Hepatocyte (in vitro differentiated cells): ENCODE data around the gene KNDC1. TPM values are rescaled to one million over a fixed set of nuclear protein-coding genes. Genes with fewer than 3 reads are reported as not detected.

ENCODE experiments used
- DNase-seq: peaks from one replicate; pipeline ENCODE4 v3.0.0-alpha.2; 2016; ENCODE audit warnings: low spot score
- H2AFZ ChIP-seq: fragments of 200-600 bp; sonication (generic); 2 replicates; pipeline ENCODE4 v1.6.0; 2016; ENCODE audit warnings: antibody characterized with exemption, mild to moderate bottlenecking
- H3K27ac ChIP-seq: fragments of 200-600 bp; sonication (generic); 2 replicates; pipeline ENCODE4 v1.5.1; 2016; ENCODE audit warnings: mild to moderate bottlenecking
- H3K27me3 ChIP-seq: fragments of 200-600 bp; sonication (generic); 2 replicates; pipeline ENCODE4 v1.6.1; 2016
- H3K36me3 ChIP-seq: fragments of 200-600 bp; sonication (generic); replicated peaks from 2 replicates; pipeline ENCODE4 v1.5.1; 2016; ENCODE audit warnings: low read depth; ENCODE audit not compliant: insufficient read depth
- H3K4me1 ChIP-seq: fragments of 200-600 bp; sonication (generic); 2 replicates; pipeline ENCODE4 v1.5.1; 2016; ENCODE audit warnings: mild to moderate bottlenecking, moderate library complexity; ENCODE audit not compliant: insufficient read depth
- H3K4me2 ChIP-seq: fragments of 200-600 bp; sonication (generic); 2 replicates; pipeline ENCODE4 v1.6.0; 2016
- H3K4me3 ChIP-seq: fragments of 200-600 bp; sonication (generic); 2 replicates; pipeline ENCODE4 v1.5.1; 2016; ENCODE audit warnings: mild to moderate bottlenecking
- H3K79me2 ChIP-seq: fragments of 200-600 bp; sonication (generic); 2 replicates; pipeline ENCODE4 v1.6.0; 2017; ENCODE audit warnings: mild to moderate bottlenecking
- H3K9me2 ChIP-seq: fragments of 200-600 bp; sonication (generic); replicated peaks from 2 replicates; pipeline ENCODE4 v1.6.0; 2017; ENCODE audit warnings: mild to moderate bottlenecking; ENCODE audit not compliant: insufficient read depth
- H3K9me3 ChIP-seq: fragments of 200-600 bp; sonication (generic); 2 replicates; pipeline ENCODE4 v1.5.1; 2016; ENCODE audit warnings: low read depth, mild to moderate bottlenecking
- H4K20me1 ChIP-seq: fragments of 200-600 bp; sonication (generic); 2 replicates; pipeline ENCODE4 v1.6.0; 2016; ENCODE audit warnings: mild to moderate bottlenecking; ENCODE audit not compliant: insufficient read depth, poor library complexity, severe bottlenecking
- EZH2 ChIP-seq: fragments of 200-600 bp; sonication (generic); IDR thresholded peaks from 2 replicates; pipeline ENCODE4 v1.6.1; 2016; ENCODE audit warnings: antibody characterized with exemption, mild to moderate bottlenecking, borderline replicate concordance
- EZH2phosphoT487 ChIP-seq: fragments of 200-600 bp; sonication (generic); IDR thresholded peaks from one replicate; pipeline ENCODE4 v1.6.1; 2018; ENCODE audit warnings: antibody characterized with exemption, mild to moderate bottlenecking, low read depth, moderate library complexity; ENCODE audit not compliant: unreplicated experiment, severe bottlenecking
- WGBS: methylation state at CpG from one replicate; pipeline ENCODE4 v1.1.6; 2016; ENCODE audit warnings: low lambda C conversion rate; ENCODE audit errors: missing lambda C conversion rate; 5-methylcytosine and 5-hydroxymethylcytosine counted together
- polyA plus RNA-seq: library from polyadenylated mRNA; unstranded; fragments of >200 nt; fragmentation: Nextera tagmentation; extraction: Ambion mirVana; gene quantifications from 2 replicates; pipeline ENCODE4 v1.2.1, GENCODE V29; 2016
- total RNA-seq: library from RNA; depleted of rRNA; stranded (reverse); fragments of >200 nt; gene quantifications from 2 replicates; pipeline ENCODE4 v1.2.3, GENCODE V29; 2014
- TF ChIP-seq, protein P1 (sequence below): fragments of 200-600 bp; sonication (generic); IDR thresholded peaks from 2 replicates; pipeline ENCODE4 v1.5.1; 2016; ENCODE audit warnings: antibody characterized with exemption, mild to moderate bottlenecking; ENCODE audit not compliant: poor library complexity

KNDC1 gene
- total and polyA plus RNA-seq, 2 experiments from 2014 or later = 3.8 to 4.3 TPM

- TF ChIP-seq, protein P1, sequence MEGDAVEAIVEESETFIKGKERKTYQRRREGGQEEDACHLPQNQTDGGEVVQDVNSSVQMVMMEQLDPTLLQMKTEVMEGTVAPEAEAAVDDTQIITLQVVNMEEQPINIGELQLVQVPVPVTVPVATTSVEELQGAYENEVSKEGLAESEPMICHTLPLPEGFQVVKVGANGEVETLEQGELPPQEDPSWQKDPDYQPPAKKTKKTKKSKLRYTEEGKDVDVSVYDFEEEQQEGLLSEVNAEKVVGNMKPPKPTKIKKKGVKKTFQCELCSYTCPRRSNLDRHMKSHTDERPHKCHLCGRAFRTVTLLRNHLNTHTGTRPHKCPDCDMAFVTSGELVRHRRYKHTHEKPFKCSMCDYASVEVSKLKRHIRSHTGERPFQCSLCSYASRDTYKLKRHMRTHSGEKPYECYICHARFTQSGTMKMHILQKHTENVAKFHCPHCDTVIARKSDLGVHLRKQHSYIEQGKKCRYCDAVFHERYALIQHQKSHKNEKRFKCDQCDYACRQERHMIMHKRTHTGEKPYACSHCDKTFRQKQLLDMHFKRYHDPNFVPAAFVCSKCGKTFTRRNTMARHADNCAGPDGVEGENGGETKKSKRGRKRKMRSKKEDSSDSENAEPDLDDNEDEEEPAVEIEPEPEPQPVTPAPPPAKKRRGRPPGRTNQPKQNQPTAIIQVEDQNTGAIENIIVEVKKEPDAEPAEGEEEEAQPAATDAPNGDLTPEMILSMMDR = no peak
- no peak for TF ChIP-seq EZH2phosphoT487
- no peak for TF ChIP-seq EZH2
- H4K20me1 ChIP-seq = no peaks in the 10 kb centered on the region
- no peak overlapping the region for H3K4me2 ChIP-seq
- WGBS = 92% methylated on average over 33 of the region's 33 CpGs
- H2AFZ ChIP-seq = no peak overlapping the region
- H3K4me3 ChIP-seq = no peak overlapping the region
- no peak overlapping the region for H3K27ac ChIP-seq
- no peaks in the 10 kb centered on the region for H3K79me2 ChIP-seq
- no peaks in the 10 kb centered on the region for H3K9me2 ChIP-seq
- no peaks in the 10 kb centered on the region for H3K36me3 ChIP-seq
- no peak for DNase-seq
- H3K4me1 ChIP-seq = peaks cover 2% of the 10 kb centered on the region
- H3K27me3 ChIP-seq = peaks cover 3% of the 10 kb centered on the region
- no peaks in the 10 kb centered on the region for H3K9me3 ChIP-seq
These were observed 37.7 kb upstream of the KNDC1 start for GRCh38 chr10:133122171-133122935.

DNA sequence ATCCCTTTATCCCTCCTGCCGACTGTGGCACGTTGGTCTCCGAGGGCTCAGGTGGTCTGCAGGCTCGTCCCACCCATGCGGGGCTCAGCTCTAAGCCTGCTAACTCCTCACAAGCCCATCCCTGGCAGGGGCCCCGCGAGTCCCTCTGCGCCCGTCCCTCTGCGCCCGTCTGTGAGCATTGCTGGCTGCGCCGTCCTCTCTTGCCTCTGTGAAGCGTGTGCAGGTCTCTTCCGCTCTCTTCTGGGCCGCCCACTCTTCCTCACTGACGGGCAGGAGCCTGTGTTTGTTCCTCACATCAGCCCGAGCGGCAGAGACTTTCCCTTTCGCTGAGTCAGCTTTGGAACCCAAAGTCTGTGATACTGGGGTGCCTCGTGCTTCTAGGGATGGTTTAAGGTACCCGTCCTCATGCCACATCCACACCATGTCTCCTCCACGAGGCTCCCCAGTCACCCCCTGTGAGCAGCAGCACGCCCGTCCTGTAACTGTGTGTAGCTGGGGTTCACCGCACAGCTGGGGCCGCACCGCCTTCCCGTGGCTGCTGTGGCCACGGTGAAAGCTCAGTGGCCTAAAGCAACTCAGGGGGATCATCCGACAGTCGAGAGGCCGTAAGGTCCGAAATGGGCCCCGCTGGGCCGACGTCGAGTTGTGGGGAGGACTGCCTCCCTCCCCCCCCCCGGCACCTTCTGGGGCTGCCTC, 36.8 kb upstream of the KNDC1 start:
- TF ChIP-seq EZH2phosphoT487 = no peak
- TF ChIP-seq, protein P1 = no peak
- TF ChIP-seq EZH2 = no peak
- no peaks in the 10 kb centered on the region for H3K9me2 ChIP-seq
- DNase-seq = no peak
- no peak overlapping the region for H2AFZ ChIP-seq
- no peak overlapping the region for H3K4me2 ChIP-seq
- H4K20me1 ChIP-seq = no peaks in the 10 kb centered on the region
- no peak overlapping the region for H3K27ac ChIP-seq
- H3K4me1 ChIP-seq = peaks cover 2% of the 10 kb centered on the region
- 92% methylated on average over 39 of the region's 39 CpGs for WGBS
- no peaks in the 10 kb centered on the region for H3K79me2 ChIP-seq
- peaks cover 3% of the 10 kb centered on the region for H3K27me3 ChIP-seq
- no peak overlapping the region for H3K4me3 ChIP-seq
- H3K9me3 ChIP-seq = no peaks in the 10 kb centered on the region
- no peaks in the 10 kb centered on the region for H3K36me3 ChIP-seq

- Histone ChIP-seq H2AFZ (no peak overlapping the region), H3K4me2 (no peak overlapping the region), H3K4me1 (peaks cover 2% of the 10 kb centered on the region), H3K9me3 (no peaks in the 10 kb centered on the region), H4K20me1 (no peaks in the 10 kb centered on the region), H3K9me2 (no peaks in the 10 kb centered on the region), H3K27ac (no peak overlapping the region), H3K36me3 (no peaks in the 10 kb centered on the region), H3K4me3 (no peak overlapping the region), H3K27me3 (peaks cover 3% of the 10 kb centered on the region), H3K79me2 (no peaks in the 10 kb centered on the region)
- 89% methylated on average over 23 of the region's 23 CpGs for WGBS
- DNase-seq = no peak
- TF ChIP-seq, protein P1 = no peak
- TF ChIP-seq EZH2 (no peak), EZH2phosphoT487 (no peak)
These were observed 36.2 kb upstream of the KNDC1 start for GRCh38 chr10:133123746-133124356.
